Stimulated activated naive B cell treated with anti-CD40 and anti-IgM and Interleukin-4, amounts not matched to agents 10 μg/mL and 1 μg/mL and 100 μg/mL, for 72 hours (primary cell): Measurements from ENCODE around the gene C13orf46.

Source experiments
- ATAC-seq, 2 donors: fragments of 150-1000 bp; cut with Tn5 transposase; replicated peaks; 2 replicates each; pipeline ENCODE4 v1.10.0; 2021; ENCODE audit warnings: moderate library complexity in 1 of 2
- DNase-seq: peaks from one replicate; pipeline ENCODE4 v3.0.0; 2021
- H3K27ac Mint-ChIP-seq: one replicate; pipeline ENCODE4 v1.8.0; 2022; ENCODE audit warnings: mild to moderate bottlenecking, mixed read lengths
- H3K27me3 Mint-ChIP-seq, 2 donors: one replicate each; pipeline ENCODE4 v1.8.0; 2022; ENCODE audit warnings: mixed read lengths in 2 of 2
- H3K36me3 Mint-ChIP-seq, 2 donors: one replicate each; pipeline ENCODE4 v1.8.0; 2022; ENCODE audit warnings: mixed read lengths in 2 of 2, mild to moderate bottlenecking in 1 of 2
- H3K4me1 Mint-ChIP-seq, 2 donors: one replicate each; pipeline ENCODE4 v1.8.0; 2022; ENCODE audit warnings: mixed read lengths in 2 of 2, mild to moderate bottlenecking in 1 of 2
- H3K4me3 Mint-ChIP-seq, 2 donors: one replicate each; pipeline ENCODE4 v1.8.0; 2022; ENCODE audit warnings: mild to moderate bottlenecking in 2 of 2, mixed read lengths in 2 of 2, moderate library complexity in 1 of 2
- H3K9me3 Mint-ChIP-seq, 2 donors: one replicate each; pipeline ENCODE4 v1.8.0; 2022; ENCODE audit warnings: mixed read lengths in 2 of 2, mild to moderate bottlenecking in 1 of 2

The C13orf46 gene

DNA sequence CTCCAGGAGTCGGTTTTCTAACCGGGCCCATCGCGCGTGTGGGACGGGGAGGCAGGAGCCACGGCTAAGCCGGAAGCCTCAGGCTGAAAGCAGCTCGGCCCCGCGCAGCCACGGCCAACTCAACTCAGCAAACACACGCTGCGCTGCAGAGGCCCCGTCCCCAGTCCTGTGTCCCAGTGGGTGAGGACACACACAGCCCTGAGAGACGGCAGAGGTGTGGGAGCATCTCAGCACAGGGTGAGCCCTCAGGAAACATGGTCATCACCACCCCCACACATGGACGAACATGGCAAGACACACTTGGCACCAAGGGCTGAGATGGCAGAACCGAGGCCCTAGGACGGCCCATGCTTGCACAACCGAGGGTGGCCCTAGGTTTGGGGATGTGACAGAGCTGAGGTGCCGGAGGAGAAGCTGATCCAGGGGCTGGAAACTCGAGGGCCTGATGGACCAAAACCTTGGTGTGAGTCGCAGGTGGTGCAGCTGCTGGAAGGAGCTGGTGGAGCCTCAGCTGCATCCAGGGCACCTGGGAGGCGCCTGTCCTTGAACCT lies 29.0 kb upstream of the C13orf46 start:
- ATAC-seq = no peak
- no peak overlapping the region for H3K27ac Mint-ChIP-seq
- DNase-seq = no peak

DNA sequence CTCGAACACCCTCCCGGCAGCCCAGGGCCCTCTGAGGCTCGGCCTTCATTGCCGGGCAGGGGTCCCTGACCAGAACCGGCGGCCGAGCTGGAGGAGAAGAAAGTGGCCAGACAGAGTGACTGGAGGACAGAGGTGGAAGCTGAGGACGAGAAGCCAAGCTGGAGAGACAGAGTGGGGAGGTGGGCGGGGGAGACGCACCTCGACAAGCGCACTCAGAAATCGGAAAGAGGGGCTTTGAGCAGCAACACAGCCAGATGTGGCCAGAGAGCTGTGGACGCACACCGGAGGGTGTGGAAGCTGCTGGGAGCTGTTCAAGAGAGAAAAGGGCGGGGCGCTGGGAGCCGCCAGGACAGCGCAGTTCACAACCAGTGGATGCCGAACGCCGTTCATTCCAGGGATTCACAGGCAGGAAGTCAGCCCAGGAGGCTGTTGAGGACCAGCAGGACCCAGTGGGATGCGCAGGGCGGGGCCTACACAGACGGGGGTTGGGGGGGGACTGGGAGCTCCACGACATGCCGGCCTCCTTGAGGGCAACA lies 28.2 kb upstream of the C13orf46 start:
- H3K27me3 Mint-ChIP-seq = no peaks in the 10 kb centered on the region

More for the DNA sequence above, 29.0 kb upstream of the C13orf46 start:
- no peaks in the 10 kb centered on the region for H3K9me3 Mint-ChIP-seq
- H3K4me3 Mint-ChIP-seq = no peak overlapping the region
- H3K4me1 Mint-ChIP-seq = peaks cover 0 to 1% of the 10 kb centered on the region in 2 donors
- no peaks in the 10 kb centered on the region for H3K27me3 Mint-ChIP-seq
- H3K36me3 Mint-ChIP-seq = peaks cover 21 to 39% of the 10 kb centered on the region in 2 donors

DNA sequence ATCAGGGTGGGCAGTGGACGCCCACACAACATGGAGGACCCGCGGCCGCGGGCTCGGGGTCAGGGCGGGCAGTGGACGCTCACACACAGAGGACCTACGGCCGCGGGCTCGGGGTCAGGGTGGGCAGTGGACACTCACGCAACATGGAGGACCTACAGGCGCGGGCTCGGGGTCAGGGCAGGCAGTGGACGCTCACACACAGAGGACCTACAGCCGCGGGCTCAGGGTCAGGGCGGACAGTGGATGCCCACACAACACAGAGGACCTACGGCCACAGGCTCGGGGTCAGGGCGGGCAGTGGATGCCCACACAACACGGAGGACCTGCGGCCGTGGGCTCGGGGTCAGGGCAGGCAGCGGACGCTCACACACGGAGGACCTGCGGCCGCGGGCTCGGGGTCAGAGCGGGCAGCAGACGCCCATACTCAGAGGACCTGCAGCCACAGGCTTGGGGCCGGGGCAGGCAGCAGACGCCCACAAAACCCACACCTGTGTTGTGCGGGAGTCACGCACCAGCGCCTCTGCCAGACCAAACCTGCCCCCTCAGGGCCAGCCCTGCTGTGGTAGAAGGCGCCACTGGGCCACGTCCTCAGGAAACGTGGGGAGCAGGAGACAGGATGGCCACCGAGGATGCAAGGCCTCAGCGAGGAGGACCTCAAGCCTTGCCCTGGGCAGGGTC lies 27.6 kb upstream of the C13orf46 start:
- no peaks in the 10 kb centered on the region for H3K9me3 Mint-ChIP-seq
- no peaks in the 10 kb centered on the region for H3K4me1 Mint-ChIP-seq
- ATAC-seq (no peak), DNase-seq (no peak)
- peaks cover 24 to 47% of the 10 kb centered on the region in 2 donors for H3K36me3 Mint-ChIP-seq
- no peaks in the 10 kb centered on the region for H3K27me3 Mint-ChIP-seq
- H3K4me3 Mint-ChIP-seq = no peak overlapping the region
- H3K27ac Mint-ChIP-seq = no peak overlapping the region

More for the DNA sequence above, 28.2 kb upstream of the C13orf46 start:
- Mint-ChIP-seq H3K36me3 (peaks cover 24 to 46% of the 10 kb centered on the region in 2 donors), H3K9me3 (no peaks in the 10 kb centered on the region), H3K4me1 (no peaks in the 10 kb centered on the region), H3K27ac (no peak overlapping the region), H3K4me3 (no peak overlapping the region)
- DNase-seq = no peak
- no peak for ATAC-seq

DNA sequence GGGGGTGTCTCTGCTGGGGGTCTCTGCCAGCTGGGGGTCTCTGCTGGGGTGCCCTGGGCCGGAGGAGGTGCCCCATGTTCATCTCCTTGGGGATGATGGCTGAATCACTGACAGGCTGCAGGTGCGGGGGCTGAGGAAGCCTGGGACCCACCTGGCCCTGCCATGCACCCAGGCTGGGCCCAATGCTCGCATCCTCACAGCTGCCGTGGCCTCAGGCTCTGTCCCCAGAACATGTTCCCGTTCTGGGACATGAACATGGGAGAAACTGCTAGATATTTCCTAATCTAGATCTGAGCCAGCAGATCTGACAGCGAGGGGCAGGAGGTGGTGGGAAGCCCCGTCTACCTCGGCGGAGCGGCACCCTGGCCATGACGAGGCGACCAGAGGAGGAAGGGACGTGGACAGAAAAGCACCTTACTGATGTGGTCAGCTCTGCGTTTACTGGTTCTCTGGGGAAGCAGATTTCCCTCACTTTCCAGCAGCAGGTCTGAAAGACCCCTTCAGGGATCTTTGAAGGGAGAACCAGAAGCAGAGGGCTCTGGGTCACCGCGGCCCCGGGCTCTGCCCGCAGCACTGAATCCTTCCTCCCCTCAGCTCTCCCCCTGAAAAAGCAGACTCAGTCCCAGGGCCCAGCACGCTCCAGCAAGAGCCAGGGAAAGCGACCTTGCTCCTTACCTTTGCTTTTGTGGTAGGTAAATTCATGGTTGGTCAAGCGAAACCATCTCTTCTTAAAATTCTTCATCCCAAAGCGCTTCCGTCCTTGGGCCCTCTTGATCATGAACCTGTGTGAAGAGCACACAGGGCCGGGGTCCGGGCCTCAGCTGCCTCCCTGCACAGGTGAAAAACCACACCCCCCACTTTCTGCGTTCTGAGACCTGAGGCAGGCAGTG lies 26.5 kb upstream of the C13orf46 start:
- DNase-seq (no peak), ATAC-seq (no peak)
- Mint-ChIP-seq H3K4me1 (no peaks in the 10 kb centered on the region), H3K27ac (no peak overlapping the region), H3K27me3 (no peaks in the 10 kb centered on the region), H3K4me3 (no peak overlapping the region), H3K36me3 (peaks cover 24 to 47% of the 10 kb centered on the region in 2 donors), H3K9me3 (no peaks in the 10 kb centered on the region)

DNA sequence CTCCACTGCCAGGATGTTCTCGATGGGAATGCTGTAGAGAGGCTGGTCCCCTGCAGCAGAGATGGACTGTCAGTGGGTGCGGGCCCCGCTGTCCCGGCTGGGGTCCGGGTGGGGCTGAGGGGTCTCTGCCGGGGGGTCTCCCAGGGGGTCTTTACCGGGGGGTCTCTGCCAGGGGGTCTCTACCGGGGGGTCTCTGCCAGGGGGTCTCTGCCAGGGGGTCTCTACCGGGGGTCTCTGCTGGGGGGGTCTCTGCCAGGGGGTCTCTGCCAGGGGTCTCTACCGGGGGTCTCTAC lies 25.7 kb upstream of the C13orf46 start:
- Mint-ChIP-seq H3K27ac (no peak overlapping the region), H3K4me3 (no peak overlapping the region), H3K4me1 (no peaks in the 10 kb centered on the region), H3K9me3 (no peaks in the 10 kb centered on the region), H3K27me3 (no peaks in the 10 kb centered on the region), H3K36me3 (peaks cover 21 to 44% of the 10 kb centered on the region in 2 donors)
- ATAC-seq (no peak), DNase-seq (no peak)

DNA sequence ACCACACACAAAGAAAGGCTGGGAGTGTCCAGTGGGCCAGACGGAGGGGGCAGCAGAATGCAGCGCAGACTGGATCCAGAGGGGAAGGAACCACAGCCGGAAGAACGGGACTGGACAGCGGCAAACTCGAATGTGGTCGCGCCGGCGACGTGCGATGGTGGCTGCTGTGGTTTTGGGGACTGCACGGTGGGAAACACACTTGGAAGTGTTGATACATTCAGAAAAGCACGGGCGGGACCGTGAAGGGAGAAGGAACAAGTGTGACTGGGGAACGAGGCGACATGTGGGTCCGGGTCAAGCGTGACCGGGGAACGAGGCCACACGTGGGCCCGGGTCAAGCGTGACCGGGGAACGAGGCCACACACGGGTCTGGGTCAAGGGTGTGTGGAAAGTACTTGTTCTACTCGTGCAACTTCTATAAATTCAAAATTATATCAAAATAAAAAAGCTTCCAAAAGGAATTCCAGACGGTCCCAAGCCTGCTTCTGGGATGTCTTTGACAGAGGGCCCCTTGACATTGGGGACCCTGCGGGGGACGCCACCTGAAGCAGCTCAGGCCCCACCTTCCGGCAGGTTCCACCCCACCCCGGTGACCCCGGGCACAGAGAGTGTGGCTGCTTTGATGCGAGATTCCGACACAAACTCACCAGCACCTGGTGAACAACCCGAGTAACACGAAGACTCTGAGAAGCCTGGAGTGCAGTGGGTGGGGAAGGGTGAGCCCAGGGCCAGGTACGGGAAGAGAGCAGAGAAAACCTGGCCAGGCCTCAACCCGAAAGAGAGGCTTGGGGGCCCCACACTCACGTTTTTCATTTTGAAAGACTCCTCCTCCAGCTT lies 25.1 kb upstream of the C13orf46 start:
- Mint-ChIP-seq H3K36me3 (peaks cover 19 to 46% of the 10 kb centered on the region in 2 donors), H3K9me3 (no peaks in the 10 kb centered on the region), H3K27ac (peak overlapping the region; percentile 60), H3K4me3 (no peak overlapping the region), H3K4me1 (no peaks in the 10 kb centered on the region), H3K27me3 (no peaks in the 10 kb centered on the region)
- DNase-seq = no peak
- no peak for ATAC-seq

DNA sequence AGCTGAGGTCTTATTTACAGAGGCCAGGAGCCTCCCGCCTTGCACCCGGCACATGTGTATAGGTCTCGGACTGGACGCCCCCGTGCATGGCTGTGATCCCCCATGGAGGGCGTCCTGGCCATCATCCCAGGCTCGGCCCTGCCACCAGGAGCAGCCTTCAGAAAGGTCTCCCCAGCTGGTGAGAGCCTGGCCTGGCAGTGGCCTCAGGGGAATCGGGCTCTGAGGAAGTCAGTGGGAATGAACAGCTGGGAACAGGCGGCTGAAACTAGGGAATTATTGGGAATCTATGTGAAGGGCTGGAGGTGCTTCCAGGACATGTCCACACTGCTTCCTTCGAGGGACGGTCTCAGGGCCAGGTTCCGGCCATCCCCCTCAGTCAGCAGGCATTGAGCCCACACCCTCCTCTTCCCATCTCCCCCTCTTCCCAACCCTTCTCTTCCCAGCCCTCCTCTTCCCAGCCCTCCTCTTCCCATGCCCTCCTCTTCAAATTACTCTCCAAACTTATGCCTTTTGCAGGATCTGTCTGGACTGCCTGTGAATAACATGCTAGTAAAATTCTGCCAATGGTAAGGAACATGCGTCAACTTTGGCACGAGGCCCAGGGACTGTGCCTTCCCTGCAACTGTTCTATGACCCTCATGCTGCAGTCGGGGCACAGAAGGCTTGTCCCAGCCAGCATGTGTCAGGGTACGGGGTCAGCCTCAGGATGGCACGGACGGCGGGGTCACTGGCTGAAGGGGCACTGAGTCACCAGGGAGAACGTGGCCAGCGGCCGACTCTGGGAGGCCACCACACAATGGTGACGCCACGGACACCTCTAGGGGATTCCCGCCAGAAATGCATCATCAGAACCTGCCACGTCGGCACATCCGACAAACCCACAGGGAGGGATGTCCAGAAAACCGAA lies 24.2 kb upstream of the C13orf46 start:
- Mint-ChIP-seq H3K9me3 (no peaks in the 10 kb centered on the region), H3K4me1 (no peaks in the 10 kb centered on the region), H3K27ac (peak overlapping the region; percentile 60), H3K36me3 (peaks cover 19 to 46% of the 10 kb centered on the region in 2 donors), H3K4me3 (no peak overlapping the region), H3K27me3 (no peaks in the 10 kb centered on the region)
- no peak for DNase-seq
- no peak for ATAC-seq

DNA sequence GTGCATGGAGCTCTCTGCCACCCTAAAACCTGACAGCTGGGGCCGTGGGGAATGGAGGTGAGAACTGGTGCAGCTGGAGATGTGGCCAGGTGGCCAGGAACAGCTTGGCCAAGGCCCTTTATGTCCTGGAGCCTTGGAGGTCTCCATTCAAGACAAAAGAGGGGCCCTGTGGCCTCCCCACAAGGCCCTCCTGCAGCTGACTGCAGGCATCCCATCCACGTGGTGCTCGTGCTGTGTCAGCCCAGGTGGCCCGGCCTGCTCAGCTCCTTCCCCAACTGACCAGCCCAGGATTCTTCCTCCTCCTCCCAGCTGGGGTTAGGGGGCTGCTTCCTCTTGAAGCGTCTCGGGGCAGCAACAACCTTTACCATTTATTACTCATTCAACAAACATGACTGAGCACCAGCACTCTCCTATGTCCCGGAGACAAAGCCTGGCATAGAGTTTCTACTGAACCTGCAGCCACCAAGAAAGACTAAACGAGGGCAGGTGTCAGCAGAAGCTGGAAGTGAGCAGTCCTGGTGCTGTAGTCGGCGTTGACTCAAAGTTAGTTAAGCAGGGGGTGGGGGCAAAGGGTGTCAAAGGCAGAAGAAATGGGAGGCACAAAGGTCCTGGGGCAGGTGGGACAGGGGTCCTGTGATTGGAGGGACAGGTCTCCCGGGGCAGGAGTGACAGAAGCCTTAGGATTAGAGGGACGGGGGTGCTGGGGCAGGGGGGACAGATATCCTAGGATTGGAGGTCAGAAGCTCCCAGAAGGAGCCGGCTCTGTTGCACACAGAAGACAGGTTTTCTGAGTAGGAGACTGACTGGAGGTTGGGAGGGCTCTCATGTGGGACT lies 23.3 kb upstream of the C13orf46 start:
- Mint-ChIP-seq H3K27me3 (no peaks in the 10 kb centered on the region), H3K27ac (peak overlapping the region; percentile 52), H3K4me3 (no peak overlapping the region), H3K36me3 (peaks cover 22 to 49% of the 10 kb centered on the region in 2 donors), H3K4me1 (no peaks in the 10 kb centered on the region), H3K9me3 (no peaks in the 10 kb centered on the region)
- DNase-seq (no peak), ATAC-seq (no peak)

DNA sequence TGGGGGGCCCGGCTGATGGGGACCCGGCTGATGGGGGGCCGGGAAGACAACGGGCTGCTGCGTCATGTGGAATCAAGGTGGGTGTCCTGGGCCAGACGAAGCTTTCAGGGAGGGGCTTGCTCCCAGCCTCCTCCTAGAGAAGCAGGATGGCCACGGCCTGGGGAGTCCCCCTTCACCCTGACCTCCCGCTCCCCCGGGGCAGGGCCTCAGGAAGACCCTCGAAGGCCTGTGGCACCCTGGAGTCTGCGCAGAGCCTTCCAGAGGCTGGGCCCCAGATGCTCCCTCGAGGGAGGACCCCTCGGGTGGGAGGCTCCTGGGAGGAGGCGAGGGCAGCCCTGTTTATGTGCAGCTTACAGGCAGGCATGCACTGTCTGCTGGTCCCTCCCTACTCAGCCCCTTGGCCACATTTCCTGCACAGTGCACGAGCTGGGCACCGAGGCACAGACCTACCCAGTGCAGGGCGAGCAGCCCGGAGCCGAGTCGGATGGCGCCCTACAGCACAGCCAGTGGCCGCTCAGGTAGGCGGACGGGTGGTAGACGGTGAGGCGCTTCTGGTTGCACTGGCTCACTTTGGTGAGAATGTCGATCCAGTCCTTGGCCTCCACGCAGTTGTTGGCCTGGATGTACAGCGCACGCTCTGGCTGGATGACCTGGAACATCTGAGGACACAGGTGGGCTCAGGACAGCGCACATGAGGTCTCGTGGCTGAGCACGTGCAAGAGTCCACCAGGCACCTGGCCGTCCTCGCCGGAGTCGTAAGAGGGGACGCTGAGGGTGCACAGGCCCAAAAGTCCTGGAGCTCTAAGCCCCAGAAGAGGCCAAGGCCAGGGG lies 22.4 kb upstream of the C13orf46 start:
- Mint-ChIP-seq H3K4me1 (peaks cover 0 to 2% of the 10 kb centered on the region in 2 donors), H3K27me3 (no peaks in the 10 kb centered on the region), H3K9me3 (no peaks in the 10 kb centered on the region), H3K27ac (no peak overlapping the region), H3K36me3 (peaks cover 25 to 50% of the 10 kb centered on the region in 2 donors), H3K4me3 (no peak overlapping the region)
- ATAC-seq (no peak), DNase-seq (no peak)

DNA sequence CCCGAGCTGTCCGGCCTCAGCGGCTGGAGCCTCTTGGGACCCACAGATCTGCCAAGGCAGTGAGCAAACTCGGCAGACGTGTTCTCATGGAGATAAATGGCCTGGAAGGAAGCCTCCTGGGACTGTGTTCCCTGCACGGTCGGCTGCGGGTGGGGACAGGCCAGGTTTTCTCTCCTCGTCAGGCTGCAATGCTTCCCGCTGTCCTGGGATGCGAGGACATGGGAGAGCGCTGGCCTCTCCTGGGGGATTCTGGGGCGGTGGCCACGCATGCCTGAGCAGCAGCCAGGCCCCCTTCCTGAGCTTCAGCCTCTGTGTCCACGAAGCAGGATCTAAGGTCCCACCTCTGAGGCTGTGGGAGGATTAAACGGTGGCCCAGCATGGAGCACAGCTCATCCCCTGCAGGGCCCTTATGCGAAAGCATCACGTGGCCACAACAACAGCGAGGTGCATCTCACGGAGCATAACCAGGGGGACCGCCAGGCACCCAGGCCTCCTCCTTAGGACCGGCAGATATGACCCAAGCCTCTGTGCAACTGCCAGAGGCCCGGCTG lies 21.2 kb upstream of the C13orf46 start:
- H3K27me3 Mint-ChIP-seq = no peaks in the 10 kb centered on the region
- H3K4me3 Mint-ChIP-seq = no peak overlapping the region
- no peak overlapping the region for H3K27ac Mint-ChIP-seq
- no peak for DNase-seq
- peaks cover 30 to 49% of the 10 kb centered on the region in 2 donors for H3K36me3 Mint-ChIP-seq
- peaks cover under 1% of the 10 kb centered on the region in 2 donors for H3K9me3 Mint-ChIP-seq
- H3K4me1 Mint-ChIP-seq = peaks cover 5 to 8% of the 10 kb centered on the region in 2 donors
- no peak for ATAC-seq

DNA sequence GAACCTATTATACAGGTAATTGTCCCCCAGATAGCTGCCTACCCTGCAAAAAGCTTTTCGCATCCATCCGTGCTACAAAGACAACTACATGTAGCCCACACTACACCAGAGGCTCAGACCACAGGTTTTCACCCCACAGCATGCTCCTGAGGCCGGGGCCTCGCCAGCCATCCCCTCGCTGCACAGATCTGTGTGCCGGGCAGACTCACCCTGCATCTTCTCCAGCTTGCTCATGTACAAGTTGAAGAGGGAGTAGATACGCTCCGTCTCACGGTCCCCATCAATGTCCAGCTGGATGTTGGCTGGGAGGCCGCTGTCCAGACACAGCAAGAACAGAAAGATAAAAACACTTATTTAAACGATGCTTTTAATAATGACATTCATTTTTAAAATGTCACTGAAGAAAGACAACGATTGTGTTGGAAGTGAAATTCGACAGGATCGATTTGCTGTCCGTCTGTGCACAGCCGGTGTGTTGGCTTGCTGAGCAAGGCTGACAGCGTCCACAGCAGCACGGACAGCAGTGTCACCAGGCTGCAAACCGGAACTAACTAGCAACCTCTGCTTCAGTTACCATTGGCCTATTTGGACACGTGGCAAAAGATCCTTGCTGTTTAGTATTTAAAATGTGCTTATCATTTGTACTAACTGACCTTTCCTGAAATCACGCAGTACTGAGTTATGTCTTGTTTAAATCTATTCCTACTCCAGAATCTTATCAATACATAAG lies 18.6 kb upstream of the C13orf46 start:
- no peak overlapping the region for H3K27ac Mint-ChIP-seq
- ATAC-seq (no peak), DNase-seq (no peak)
- no peak overlapping the region for H3K4me3 Mint-ChIP-seq
- peaks cover 38 to 45% of the 10 kb centered on the region in 2 donors for H3K36me3 Mint-ChIP-seq
- H3K4me1 Mint-ChIP-seq = peaks cover 21 to 22% of the 10 kb centered on the region in 2 donors
- H3K27me3 Mint-ChIP-seq = no peaks in the 10 kb centered on the region
- peaks cover 14 to 17% of the 10 kb centered on the region in 2 donors for H3K9me3 Mint-ChIP-seq
